Measurements from ENCODE around the gene RNF10. TPM values are rescaled to one million over a fixed set of nuclear protein-coding genes. Genes with fewer than 3 reads are reported as not detected.
"Not testable (repeated sequence)": the region's sequence is repeated elsewhere in the genome, so short reads cannot be mapped to it uniquely, and the experiment has no call there.

RNF10 gene
- polyA plus RNA-seq, 1 donor from 2014 or later: 139 TPM

- not testable (repeated sequence) for H3K9me2 ChIP-seq (ENCODE audit: insufficient read depth, low read length); H3F3A ChIP-seq (ENCODE audit: insufficient read depth, low read length, poor library complexity, severe bottlenecking); H4K20me1 ChIP-seq (ENCODE audit: insufficient read depth); H3K36me3 ChIP-seq (ENCODE audit: insufficient read depth, low read length); H3K4me3 ChIP-seq (ENCODE audit: low read length); H3K27me3 ChIP-seq (ENCODE audit: insufficient read depth, low read depth, low read length); H3K79me2 ChIP-seq (replicated peaks; ENCODE audit: insufficient read depth, low read length); H3K9ac ChIP-seq (ENCODE audit: low read length); H2AFZ ChIP-seq (ENCODE audit: low read depth, low read length); H3K27ac ChIP-seq (ENCODE audit: low read length); H3K4me2 ChIP-seq (ENCODE audit: low read length); H3K9me3 ChIP-seq (ENCODE audit: low read length)
Observed at GRCh38 chr12:120617767-120618166, 83.6 kb downstream of the RNF10 start.

- Histone ChIP-seq H3K79me2 (replicated peaks; ENCODE audit: insufficient read depth, low read length) (no peaks in the 10 kb centered on the region), H3K27me3 (ENCODE audit: insufficient read depth, low read depth, low read length) (no peaks in the 10 kb centered on the region), H3K9me3 (ENCODE audit: low read length) (no peaks in the 10 kb centered on the region), H3K27ac (ENCODE audit: low read length) (no peak overlapping the region), H3K9ac (ENCODE audit: low read length) (no peak overlapping the region), H3K4me3 (ENCODE audit: low read length) (no peak overlapping the region), H2AFZ (ENCODE audit: low read depth, low read length) (no peak overlapping the region), H3K36me3 (ENCODE audit: insufficient read depth, low read length) (no peaks in the 10 kb centered on the region), H3K4me2 (ENCODE audit: low read length) (no peak overlapping the region), H4K20me1 (ENCODE audit: insufficient read depth) (no peaks in the 10 kb centered on the region), H3K9me2 (ENCODE audit: insufficient read depth, low read length) (no peaks in the 10 kb centered on the region), H3F3A (ENCODE audit: insufficient read depth, low read length, poor library complexity, severe bottlenecking) (no peaks in the 10 kb centered on the region)
- no peak for TF ChIP-seq CTCF (IDR thresholded peaks at IDR 0.05; ENCODE audit: poor library complexity, severe bottlenecking)
- TF ChIP-seq POLR2AphosphoS5 (IDR thresholded peaks at IDR 0.05): no peak
- TF ChIP-seq MXI1 (conservative IDR thresholded peaks at IDR 0.05; ENCODE audit: poor library complexity, severe bottlenecking): no peak
- no peak for TF ChIP-seq SMC3 (conservative IDR thresholded peaks at IDR 0.05; ENCODE audit: poor library complexity)
- TF ChIP-seq RAD21 (conservative IDR thresholded peaks at IDR 0.05): no peak
- no peak for TF ChIP-seq TAF1 (IDR thresholded peaks at IDR 0.05; ENCODE audit: low read depth)
- TF ChIP-seq, protein P1, sequence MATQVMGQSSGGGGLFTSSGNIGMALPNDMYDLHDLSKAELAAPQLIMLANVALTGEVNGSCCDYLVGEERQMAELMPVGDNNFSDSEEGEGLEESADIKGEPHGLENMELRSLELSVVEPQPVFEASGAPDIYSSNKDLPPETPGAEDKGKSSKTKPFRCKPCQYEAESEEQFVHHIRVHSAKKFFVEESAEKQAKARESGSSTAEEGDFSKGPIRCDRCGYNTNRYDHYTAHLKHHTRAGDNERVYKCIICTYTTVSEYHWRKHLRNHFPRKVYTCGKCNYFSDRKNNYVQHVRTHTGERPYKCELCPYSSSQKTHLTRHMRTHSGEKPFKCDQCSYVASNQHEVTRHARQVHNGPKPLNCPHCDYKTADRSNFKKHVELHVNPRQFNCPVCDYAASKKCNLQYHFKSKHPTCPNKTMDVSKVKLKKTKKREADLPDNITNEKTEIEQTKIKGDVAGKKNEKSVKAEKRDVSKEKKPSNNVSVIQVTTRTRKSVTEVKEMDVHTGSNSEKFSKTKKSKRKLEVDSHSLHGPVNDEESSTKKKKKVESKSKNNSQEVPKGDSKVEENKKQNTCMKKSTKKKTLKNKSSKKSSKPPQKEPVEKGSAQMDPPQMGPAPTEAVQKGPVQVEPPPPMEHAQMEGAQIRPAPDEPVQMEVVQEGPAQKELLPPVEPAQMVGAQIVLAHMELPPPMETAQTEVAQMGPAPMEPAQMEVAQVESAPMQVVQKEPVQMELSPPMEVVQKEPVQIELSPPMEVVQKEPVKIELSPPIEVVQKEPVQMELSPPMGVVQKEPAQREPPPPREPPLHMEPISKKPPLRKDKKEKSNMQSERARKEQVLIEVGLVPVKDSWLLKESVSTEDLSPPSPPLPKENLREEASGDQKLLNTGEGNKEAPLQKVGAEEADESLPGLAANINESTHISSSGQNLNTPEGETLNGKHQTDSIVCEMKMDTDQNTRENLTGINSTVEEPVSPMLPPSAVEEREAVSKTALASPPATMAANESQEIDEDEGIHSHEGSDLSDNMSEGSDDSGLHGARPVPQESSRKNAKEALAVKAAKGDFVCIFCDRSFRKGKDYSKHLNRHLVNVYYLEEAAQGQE (IDR thresholded peaks at IDR 0.05; ENCODE audit: borderline replicate concordance): no peak
- TF ChIP-seq EP300 (conservative IDR thresholded peaks at IDR 0.05; ENCODE audit: poor library complexity, severe bottlenecking): no peak
- no peak for TF ChIP-seq EZH2 (IDR thresholded peaks at IDR 0.05; ENCODE audit: borderline replicate concordance, insufficient read depth, low read length, poor library complexity, severe bottlenecking)
Observed at GRCh38 chr12:120618954-120619615, 84.9 kb downstream of the RNF10 start.

All from neural cell (in vitro differentiated cells).